ENCODE data around the gene CCDC88C.

DNA sequence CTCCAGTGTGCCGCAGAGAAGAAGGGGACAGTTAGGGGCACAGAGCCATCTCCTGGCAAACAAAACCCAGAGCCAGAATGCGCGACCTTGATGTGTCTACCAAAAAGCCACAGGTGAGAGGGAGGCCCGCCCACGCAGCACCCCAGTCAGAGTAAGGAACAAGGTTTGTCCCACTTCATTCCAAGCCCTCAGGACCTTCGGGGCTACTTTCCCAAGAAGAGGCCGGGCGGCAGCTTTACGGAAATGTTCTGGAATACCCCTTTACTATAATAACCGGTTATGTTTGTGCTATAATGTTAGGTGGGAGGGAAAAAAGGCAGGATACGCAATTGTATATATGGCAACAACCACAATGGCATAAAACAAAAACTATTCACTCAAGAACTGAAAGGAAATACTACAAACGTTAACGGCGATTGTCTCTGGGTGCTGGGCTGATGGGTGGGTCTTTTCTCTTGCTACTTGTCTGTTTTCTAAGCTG lies 12.3 kb downstream of the CCDC88C start:
- TF ChIP-seq, protein P1, sequence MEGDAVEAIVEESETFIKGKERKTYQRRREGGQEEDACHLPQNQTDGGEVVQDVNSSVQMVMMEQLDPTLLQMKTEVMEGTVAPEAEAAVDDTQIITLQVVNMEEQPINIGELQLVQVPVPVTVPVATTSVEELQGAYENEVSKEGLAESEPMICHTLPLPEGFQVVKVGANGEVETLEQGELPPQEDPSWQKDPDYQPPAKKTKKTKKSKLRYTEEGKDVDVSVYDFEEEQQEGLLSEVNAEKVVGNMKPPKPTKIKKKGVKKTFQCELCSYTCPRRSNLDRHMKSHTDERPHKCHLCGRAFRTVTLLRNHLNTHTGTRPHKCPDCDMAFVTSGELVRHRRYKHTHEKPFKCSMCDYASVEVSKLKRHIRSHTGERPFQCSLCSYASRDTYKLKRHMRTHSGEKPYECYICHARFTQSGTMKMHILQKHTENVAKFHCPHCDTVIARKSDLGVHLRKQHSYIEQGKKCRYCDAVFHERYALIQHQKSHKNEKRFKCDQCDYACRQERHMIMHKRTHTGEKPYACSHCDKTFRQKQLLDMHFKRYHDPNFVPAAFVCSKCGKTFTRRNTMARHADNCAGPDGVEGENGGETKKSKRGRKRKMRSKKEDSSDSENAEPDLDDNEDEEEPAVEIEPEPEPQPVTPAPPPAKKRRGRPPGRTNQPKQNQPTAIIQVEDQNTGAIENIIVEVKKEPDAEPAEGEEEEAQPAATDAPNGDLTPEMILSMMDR (IDR thresholded peaks at IDR 0.05; ENCODE audit: low read length), result no peak; the same call in 1 of the 2 replicates
- no peak for TF ChIP-seq EZH2 (IDR thresholded peaks at IDR 0.05; ENCODE audit: borderline replicate concordance, low read length)
